ENCODE data around the gene SH3TC1.

The SH3TC1 gene

GRCh38 chr4:8250637-8251036, 51.5 kb downstream of the SH3TC1 start:
- no peak overlapping the region for H3K27ac ChIP-seq (ENCODE audit: low read depth, low read length)
- H3K27me3 ChIP-seq (ENCODE audit: control insufficient read depth, insufficient read depth, low read length) = no peaks in the 10 kb centered on the region
- H3K9me3 ChIP-seq (ENCODE audit: control insufficient read depth, insufficient read depth, low read length) = no peaks in the 10 kb centered on the region
- no peaks in the 10 kb centered on the region for H3K4me1 ChIP-seq (ENCODE audit: control insufficient read depth, insufficient read depth, low read length)
- no peaks in the 10 kb centered on the region for H3K36me3 ChIP-seq (ENCODE audit: control insufficient read depth, insufficient read depth, low read length)
- no peak overlapping the region for H3K4me3 ChIP-seq (ENCODE audit: low read depth, low read length)
- no peak overlapping the region for H3K9ac ChIP-seq (ENCODE audit: low read depth, low read length)

GRCh38 chr4:8251110-8251883, 52.2 kb downstream of the SH3TC1 start:
- H3K9me3 ChIP-seq (ENCODE audit: control insufficient read depth, insufficient read depth, low read length) = no peaks in the 10 kb centered on the region
- no peaks in the 10 kb centered on the region for H3K36me3 ChIP-seq (ENCODE audit: control insufficient read depth, insufficient read depth, low read length)
- no peak overlapping the region for H3K9ac ChIP-seq (ENCODE audit: low read depth, low read length)
- H3K27ac ChIP-seq (ENCODE audit: low read depth, low read length) = no peak overlapping the region
- H3K27me3 ChIP-seq (ENCODE audit: control insufficient read depth, insufficient read depth, low read length) = no peaks in the 10 kb centered on the region
- no peak overlapping the region for H3K4me3 ChIP-seq (ENCODE audit: low read depth, low read length)
- no peaks in the 10 kb centered on the region for H3K4me1 ChIP-seq (ENCODE audit: control insufficient read depth, insufficient read depth, low read length)

GRCh38 chr4:8252301-8253173, 53.4 kb downstream of the SH3TC1 start:
- H3K4me1 ChIP-seq (ENCODE audit: control insufficient read depth, insufficient read depth, low read length) = no peaks in the 10 kb centered on the region
- no peak overlapping the region for H3K9ac ChIP-seq (ENCODE audit: low read depth, low read length)
- no peaks in the 10 kb centered on the region for H3K36me3 ChIP-seq (ENCODE audit: control insufficient read depth, insufficient read depth, low read length)
- no peaks in the 10 kb centered on the region for H3K9me3 ChIP-seq (ENCODE audit: control insufficient read depth, insufficient read depth, low read length)
- no peak overlapping the region for H3K27ac ChIP-seq (ENCODE audit: low read depth, low read length)
- no peak overlapping the region for H3K4me3 ChIP-seq (ENCODE audit: low read depth, low read length)
- H3K27me3 ChIP-seq (ENCODE audit: control insufficient read depth, insufficient read depth, low read length) = no peaks in the 10 kb centered on the region

GRCh38 chr4:8254076-8254475, 55.0 kb downstream of the SH3TC1 start:
- Histone ChIP-seq H3K4me1 (ENCODE audit: control insufficient read depth, insufficient read depth, low read length) (no peaks in the 10 kb centered on the region), H3K9me3 (ENCODE audit: control insufficient read depth, insufficient read depth, low read length) (no peaks in the 10 kb centered on the region), H3K27me3 (ENCODE audit: control insufficient read depth, insufficient read depth, low read length) (no peaks in the 10 kb centered on the region), H3K36me3 (ENCODE audit: control insufficient read depth, insufficient read depth, low read length) (no peaks in the 10 kb centered on the region), H3K4me3 (ENCODE audit: low read depth, low read length) (no peak overlapping the region), H3K27ac (ENCODE audit: low read depth, low read length) (no peak overlapping the region), H3K9ac (ENCODE audit: low read depth, low read length) (no peak overlapping the region)

GRCh38 chr4:8255698-8256441, 56.8 kb downstream of the SH3TC1 start:
- H3K4me1 ChIP-seq (ENCODE audit: control insufficient read depth, insufficient read depth, low read length) = no peaks in the 10 kb centered on the region
- H3K27ac ChIP-seq (ENCODE audit: low read depth, low read length) = no peak overlapping the region
- H3K27me3 ChIP-seq (ENCODE audit: control insufficient read depth, insufficient read depth, low read length) = no peaks in the 10 kb centered on the region
- H3K9ac ChIP-seq (ENCODE audit: low read depth, low read length) = no peak overlapping the region
- no peaks in the 10 kb centered on the region for H3K36me3 ChIP-seq (ENCODE audit: control insufficient read depth, insufficient read depth, low read length)
- H3K9me3 ChIP-seq (ENCODE audit: control insufficient read depth, insufficient read depth, low read length) = no peaks in the 10 kb centered on the region
- H3K4me3 ChIP-seq (ENCODE audit: low read depth, low read length) = no peak overlapping the region

- H3K9me3 ChIP-seq (ENCODE audit: control insufficient read depth, insufficient read depth, low read length) = no peaks in the 10 kb centered on the region
- H3K27me3 ChIP-seq (ENCODE audit: control insufficient read depth, insufficient read depth, low read length) = no peaks in the 10 kb centered on the region
- no peak overlapping the region for H3K4me3 ChIP-seq (ENCODE audit: low read depth, low read length)
- no peak overlapping the region for H3K27ac ChIP-seq (ENCODE audit: low read depth, low read length)
- H3K4me1 ChIP-seq (ENCODE audit: control insufficient read depth, insufficient read depth, low read length) = no peaks in the 10 kb centered on the region
- H3K36me3 ChIP-seq (ENCODE audit: control insufficient read depth, insufficient read depth, low read length) = no peaks in the 10 kb centered on the region
- H3K9ac ChIP-seq (ENCODE audit: low read depth, low read length) = no peak overlapping the region
Observed at GRCh38 chr4:8257854-8258253, 58.8 kb downstream of the SH3TC1 start.

- Histone ChIP-seq H3K4me3 (ENCODE audit: low read depth, low read length) (no peak overlapping the region), H3K4me1 (ENCODE audit: control insufficient read depth, insufficient read depth, low read length) (no peaks in the 10 kb centered on the region), H3K9me3 (ENCODE audit: control insufficient read depth, insufficient read depth, low read length) (no peaks in the 10 kb centered on the region), H3K9ac (ENCODE audit: low read depth, low read length) (no peak overlapping the region), H3K27ac (ENCODE audit: low read depth, low read length) (no peak overlapping the region), H3K36me3 (ENCODE audit: control insufficient read depth, insufficient read depth, low read length) (no peaks in the 10 kb centered on the region), H3K27me3 (ENCODE audit: control insufficient read depth, insufficient read depth, low read length) (no peaks in the 10 kb centered on the region)
Observed at GRCh38 chr4:8258552-8259212, 59.6 kb downstream of the SH3TC1 start.

- Histone ChIP-seq H3K4me1 (ENCODE audit: control insufficient read depth, insufficient read depth, low read length) (no peaks in the 10 kb centered on the region), H3K9ac (ENCODE audit: low read depth, low read length) (no peak overlapping the region), H3K27me3 (ENCODE audit: control insufficient read depth, insufficient read depth, low read length) (no peaks in the 10 kb centered on the region), H3K36me3 (ENCODE audit: control insufficient read depth, insufficient read depth, low read length) (no peaks in the 10 kb centered on the region), H3K9me3 (ENCODE audit: control insufficient read depth, insufficient read depth, low read length) (no peaks in the 10 kb centered on the region), H3K4me3 (ENCODE audit: low read depth, low read length) (no peak overlapping the region), H3K27ac (ENCODE audit: low read depth, low read length) (no peak overlapping the region)
Observed at GRCh38 chr4:8259743-8260430, 60.8 kb downstream of the SH3TC1 start.

- Histone ChIP-seq H3K4me3 (ENCODE audit: low read depth, low read length) (no peak overlapping the region), H3K27ac (ENCODE audit: low read depth, low read length) (no peak overlapping the region), H3K27me3 (ENCODE audit: control insufficient read depth, insufficient read depth, low read length) (no peaks in the 10 kb centered on the region), H3K9ac (ENCODE audit: low read depth, low read length) (no peak overlapping the region), H3K36me3 (ENCODE audit: control insufficient read depth, insufficient read depth, low read length) (no peaks in the 10 kb centered on the region), H3K4me1 (ENCODE audit: control insufficient read depth, insufficient read depth, low read length) (no peaks in the 10 kb centered on the region), H3K9me3 (ENCODE audit: control insufficient read depth, insufficient read depth, low read length) (no peaks in the 10 kb centered on the region)
Observed at GRCh38 chr4:8260656-8261111, 61.6 kb downstream of the SH3TC1 start.

GRCh38 chr4:8261851-8262535, 62.9 kb downstream of the SH3TC1 start:
- H3K9ac ChIP-seq (ENCODE audit: low read depth, low read length) = no peak overlapping the region
- H3K27ac ChIP-seq (ENCODE audit: low read depth, low read length) = no peak overlapping the region
- no peaks in the 10 kb centered on the region for H3K4me1 ChIP-seq (ENCODE audit: control insufficient read depth, insufficient read depth, low read length)

More at GRCh38 chr4:8261851-8262535, 62.9 kb downstream of the SH3TC1 start:
- H3K9me3 ChIP-seq (ENCODE audit: control insufficient read depth, insufficient read depth, low read length) = no peaks in the 10 kb centered on the region
- no peaks in the 10 kb centered on the region for H3K27me3 ChIP-seq (ENCODE audit: control insufficient read depth, insufficient read depth, low read length)
- H3K4me3 ChIP-seq (ENCODE audit: low read depth, low read length) = no peak overlapping the region
- no peaks in the 10 kb centered on the region for H3K36me3 ChIP-seq (ENCODE audit: control insufficient read depth, insufficient read depth, low read length)

Measured in HUES48 (cell line).